HG03066 (cell line): ENCODE results near the gene OPALIN.

ENCODE experiments used
- ATAC-seq: cut with Tn5 transposase; IDR thresholded peaks from one replicate; pipeline ENCODE4 v1.9.1; 2021; ENCODE audit warnings: low read depth; ENCODE audit not compliant: unreplicated experiment

The OPALIN gene, protein sequence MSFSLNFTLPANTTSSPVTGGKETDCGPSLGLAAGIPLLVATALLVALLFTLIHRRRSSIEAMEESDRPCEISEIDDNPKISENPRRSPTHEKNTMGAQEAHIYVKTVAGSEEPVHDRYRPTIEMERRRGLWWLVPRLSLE

DNA sequence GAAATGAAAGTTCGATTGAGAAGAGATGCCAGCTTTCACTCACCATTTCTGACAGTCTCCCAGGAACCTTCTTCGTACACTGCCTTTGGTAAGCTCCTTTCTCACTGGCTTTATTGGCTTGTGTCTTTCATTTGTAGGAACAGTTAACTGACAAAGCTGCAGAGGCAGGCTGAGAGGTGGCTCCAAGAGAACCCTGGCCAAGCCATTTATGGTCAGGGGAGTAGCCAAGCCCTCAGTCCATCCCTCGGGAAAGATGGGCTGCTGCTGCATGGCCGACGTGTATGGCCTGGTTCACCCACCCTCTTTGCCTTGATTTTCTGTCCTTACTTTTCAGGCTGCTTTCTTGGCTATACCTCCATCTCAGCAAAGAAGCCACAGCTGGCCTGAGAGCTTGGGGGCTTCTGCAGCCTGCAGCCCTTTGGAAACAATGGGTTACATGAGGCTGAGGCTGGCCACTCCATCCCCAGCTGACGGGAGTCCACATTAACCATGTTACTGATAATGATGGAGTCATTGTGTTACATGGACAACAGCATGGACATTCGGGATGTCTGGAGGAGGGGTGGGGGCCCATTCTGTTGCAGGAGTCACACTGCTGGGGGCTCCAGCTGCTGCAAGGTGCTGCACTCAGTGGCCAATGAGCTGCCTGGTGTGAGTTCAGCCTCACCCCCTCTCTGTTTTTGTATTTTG lies at the start of gene OPALIN:
OPALIN (minus strand) TSS at position 152 of the 690 bp plus-strand sequence; CDS start at position 46, 106 bp downstream.
- no peak for ATAC-seq

DNA sequence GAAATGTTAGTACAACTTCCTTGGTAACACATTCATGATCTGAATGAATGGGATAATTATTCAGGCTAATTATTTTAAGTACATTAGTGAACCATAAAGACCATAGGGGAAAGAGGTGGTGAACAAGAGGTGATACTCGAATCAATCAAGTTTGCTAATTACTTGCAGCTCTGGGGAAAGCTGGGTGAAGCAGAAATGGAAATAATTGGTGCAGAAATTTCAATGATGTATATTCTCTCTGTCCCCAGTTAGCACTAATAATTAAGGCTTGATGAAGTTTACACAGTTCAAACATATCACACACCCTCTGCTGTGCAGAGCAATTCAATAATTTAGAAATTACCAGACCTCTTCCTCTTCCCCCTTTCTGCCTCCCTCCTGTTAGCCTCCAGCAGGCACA lies 49.4 kb upstream of the OPALIN start:
- ATAC-seq, result no peak

DNA sequence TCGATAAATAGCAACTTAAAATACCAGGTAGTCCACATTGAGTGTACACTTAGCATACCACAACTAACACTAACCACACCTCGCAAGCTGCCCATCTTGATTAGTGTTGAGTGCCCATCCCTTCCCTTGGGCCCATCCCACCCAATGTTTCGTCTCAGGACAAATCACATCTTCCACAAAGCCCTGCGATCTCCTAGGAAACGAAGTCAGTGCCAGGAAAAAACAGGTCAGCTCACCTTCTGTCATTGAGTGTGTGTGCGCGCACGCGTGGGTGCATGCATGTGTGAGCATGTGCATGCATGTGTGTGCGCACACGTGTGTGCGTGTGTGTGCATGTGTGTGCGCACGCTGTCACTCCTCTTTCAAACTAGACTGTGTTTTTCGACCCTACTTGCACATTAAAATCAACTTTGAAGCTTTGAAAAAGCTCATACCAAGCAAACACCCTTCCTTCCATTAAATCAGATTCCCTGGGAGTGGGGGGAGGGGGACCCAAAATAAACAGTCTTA lies 48.8 kb upstream of the OPALIN start:
- no peak for ATAC-seq

DNA sequence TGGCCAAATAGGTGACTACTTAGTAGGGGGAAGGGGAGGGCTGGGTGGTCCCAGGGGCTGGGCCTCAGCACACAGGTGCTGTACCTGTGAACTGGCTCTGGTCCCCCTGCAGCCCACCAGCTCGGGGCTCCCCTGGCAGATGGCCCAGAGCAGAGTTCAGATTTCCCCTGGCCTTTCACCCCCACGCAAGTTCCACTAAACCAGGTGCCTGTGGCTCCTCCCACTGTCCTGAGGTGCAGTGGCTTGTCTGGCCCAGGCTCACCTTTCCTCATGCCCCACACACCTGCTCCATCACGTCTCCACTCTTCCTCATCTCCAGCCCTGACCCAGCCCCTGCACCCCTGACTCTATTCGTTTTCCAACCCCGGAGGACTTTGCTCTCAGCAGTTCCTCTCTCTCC lies 47.3 kb upstream of the OPALIN start:
- ATAC-seq, result no peak

DNA sequence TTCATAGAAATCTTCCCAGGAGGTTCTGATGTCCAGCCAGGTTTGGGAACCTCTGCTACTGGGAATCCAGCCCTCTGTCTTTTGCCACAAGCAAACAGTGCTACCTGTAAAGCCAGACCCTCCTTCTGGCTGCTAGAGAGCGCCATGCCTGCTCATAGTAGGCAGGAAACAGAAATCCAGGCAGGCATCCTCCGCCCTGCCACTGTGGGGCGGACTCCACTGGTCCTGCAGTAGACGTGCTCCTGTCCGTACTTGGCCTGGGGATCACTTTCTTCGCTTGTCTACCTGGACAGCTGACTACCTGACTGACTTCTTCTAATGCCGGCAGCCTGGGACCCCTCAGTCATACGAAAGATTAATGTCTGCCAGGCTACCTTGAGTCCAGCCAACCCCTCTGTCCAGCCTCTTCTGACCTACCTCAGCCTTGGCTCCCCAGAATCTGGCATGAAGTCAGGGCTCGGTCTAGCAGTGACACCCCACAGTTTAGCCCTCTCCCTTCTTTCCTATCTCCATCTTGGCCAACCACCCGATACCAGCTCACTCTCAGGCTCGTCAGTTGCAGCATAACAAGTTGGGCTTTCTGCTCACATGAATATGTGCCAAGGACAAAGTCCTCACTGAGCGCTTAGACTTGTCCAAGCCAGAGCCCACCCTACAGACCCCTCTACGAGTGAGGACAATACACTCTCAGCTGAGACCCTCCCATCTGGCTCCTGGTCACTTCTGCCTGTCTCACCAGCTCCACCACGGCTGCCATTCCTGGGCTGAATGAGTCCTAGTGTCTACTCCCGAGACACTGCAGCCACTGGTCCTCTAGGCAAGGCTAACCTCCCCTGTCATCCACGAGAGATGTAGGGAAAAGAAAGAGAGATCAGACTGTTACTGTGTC lies 43.9 kb upstream of the OPALIN start:
- no peak for ATAC-seq

DNA sequence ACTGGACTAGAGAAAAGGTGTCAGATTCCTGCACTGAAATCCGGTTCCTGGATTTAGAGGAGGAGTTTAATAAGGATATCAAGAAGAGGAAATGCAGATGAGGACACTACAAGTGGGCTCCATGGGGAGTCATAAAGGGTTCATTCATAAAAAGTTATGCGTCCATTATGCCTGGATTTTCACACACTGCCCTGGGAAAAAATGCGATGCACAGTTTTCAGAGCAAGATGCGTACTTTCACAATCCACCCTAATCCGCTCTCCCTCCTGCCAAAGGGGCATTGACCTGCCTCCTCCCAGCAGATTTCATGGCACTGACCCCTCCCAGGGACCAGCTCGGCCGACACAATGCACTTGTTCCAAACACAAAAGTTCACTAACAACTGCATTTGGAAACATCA lies 42.2 kb upstream of the OPALIN start:
- no peak for ATAC-seq

DNA sequence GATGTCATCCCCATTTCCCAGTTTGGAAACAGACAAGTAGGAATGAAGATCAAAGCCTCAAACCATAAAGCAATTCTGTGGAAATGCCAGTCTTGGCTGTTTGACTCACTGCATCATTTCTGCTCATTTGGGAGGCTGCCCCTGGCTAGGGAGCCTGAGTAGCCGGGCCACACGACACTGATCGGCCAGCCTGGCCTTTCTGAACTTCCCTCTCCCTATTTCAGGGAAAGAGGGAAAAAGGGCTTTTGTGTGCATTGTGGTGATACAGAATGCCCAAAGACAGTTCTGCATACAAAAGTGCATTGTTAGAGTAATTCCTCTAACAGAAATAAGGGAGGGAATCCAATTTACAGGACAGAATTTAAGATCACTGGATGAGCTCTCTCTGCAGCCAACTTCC lies 41.7 kb upstream of the OPALIN start:
- no peak for ATAC-seq

DNA sequence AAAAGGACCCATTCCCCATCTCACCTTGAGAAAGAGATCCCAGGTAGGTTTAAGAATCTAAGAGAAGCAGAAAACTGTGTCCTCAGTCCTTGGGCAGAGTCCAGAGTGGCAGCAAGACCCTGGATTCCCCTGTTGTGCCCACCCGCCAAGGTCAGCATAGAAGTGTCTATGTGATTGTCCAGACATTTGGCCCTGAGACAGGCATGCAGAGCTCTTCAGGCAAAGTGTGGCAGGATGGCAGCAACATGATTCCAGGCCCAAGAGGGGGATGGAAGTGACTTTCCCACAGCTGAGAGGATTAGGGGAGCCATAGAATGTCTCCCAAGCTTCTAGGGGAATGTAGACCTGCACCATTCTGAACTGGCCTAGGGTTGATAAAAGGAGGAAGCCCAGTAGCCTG lies 39.1 kb upstream of the OPALIN start:
- ATAC-seq, result no peak

DNA sequence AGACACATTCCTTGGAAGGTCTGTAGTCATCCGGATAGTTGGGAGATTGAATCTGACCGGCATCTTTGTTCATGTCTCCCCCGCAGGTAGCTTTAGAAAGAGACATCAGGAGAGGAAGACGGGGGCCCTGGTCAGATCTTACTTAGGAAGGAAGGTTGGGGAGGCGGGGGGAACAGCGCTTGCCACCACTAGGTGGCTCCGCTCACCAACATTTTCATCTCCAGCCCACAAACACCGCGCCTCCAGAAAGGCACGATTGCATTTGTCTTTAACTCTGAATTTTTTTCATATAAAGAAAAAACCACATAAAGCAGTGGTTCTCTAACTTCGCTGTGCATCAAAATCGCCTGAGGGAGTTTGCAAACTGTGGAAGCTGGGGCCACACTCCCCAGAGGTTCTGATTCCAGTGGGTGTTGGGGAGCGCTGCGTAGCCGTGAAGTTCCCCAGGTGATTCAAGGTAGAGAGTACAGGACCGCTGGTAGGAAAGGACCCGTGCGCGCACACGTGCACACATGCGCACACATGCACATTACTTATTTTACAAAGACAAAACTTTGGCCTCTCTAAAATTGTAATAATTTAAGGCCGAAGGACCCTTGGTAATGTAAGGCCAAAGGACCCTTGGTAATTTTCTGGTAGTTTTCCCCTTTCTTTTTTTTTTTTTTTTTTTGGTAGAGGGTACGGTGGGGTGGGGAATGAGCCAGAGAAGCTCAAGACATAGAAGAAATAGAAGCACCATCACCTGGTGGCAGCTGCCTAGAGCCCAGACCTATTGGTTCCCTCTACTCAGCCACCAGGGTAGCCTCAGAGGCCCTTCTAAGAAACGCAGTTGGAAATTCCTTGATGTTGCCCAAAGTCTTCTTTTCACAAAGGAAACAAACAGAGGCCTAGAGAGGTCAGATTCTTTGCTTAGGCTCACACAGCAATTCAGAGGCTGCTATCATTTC lies 37.4 kb upstream of the OPALIN start:
- ATAC-seq, result no peak

DNA sequence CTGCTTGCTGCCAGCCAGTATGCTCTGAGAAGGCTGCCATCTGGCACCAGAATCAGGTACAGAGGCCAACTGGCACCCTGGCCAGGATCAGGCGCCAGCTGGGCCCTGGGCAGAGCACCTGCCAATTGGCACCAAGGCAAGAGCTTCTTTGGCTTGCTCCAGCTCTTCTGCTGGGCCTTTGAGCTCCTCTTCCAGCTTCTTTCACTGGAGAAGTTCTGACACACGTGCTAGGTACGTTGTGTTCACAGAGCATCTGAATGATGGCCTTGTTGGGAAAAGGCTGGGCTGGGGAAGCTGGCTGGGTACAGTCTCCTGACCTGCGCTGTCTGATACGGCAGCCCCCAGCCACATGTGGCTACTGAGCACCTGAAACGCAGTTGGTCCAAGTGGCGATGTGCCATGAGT lies 31.7 kb upstream of the OPALIN start:
- ATAC-seq, result no peak

DNA sequence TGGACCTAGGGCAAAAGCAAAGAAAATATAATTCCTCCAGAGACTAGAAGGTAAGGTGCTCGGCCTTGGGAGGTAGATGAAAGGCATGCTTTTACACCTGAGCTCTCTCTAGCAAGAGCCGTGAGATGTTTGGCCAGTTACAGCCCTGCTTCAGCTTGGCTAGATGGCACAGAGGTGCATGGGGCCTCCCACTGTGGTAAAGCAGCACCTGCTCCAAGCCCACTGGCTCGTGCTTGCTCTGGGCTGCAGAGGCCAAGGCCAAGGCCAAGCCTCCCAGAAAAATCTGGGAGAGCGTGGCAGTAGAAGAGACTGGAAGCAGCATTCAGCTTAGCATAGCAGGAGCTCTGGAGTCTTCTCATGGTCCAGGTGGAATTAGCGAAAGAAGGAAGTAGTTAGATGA lies 31.0 kb upstream of the OPALIN start:
- no peak for ATAC-seq

DNA sequence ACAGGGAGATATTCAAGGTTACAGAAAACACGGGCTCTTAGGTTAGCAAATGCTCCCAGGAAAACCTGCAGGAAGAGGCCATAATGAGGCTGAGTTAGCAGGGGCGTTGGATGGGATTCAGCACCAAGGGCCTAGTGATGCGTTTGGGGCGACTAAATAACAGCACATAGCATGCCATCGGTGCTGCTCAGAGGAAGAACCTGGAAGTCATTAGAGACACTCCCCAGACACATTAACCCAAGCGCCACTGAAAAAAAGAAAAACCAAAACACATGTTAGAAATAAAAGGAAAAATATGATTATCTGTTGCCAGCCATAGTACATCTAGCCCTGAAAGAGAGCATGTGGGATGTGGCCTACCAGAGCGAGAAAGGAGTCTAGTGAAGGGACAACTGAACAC lies 28.8 kb upstream of the OPALIN start:
- no peak for ATAC-seq

DNA sequence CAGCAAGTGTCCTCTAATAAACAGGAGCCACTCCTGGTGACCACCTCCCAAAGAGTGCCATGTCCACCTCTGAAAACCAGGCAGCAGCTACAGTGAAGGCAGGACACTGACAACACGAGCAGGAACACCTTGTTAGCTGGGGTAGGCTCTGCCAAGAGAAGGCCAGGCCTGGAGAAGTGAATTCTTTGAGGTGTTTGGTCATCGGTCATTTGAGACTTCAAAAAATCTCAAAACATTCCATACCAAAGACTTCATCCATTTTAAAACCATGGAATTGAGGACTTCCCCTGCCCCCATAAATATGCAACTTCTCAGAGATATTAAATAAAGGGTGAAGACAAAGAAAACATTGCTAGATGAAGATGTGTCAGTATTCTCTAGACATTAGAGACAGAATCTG lies 28.4 kb upstream of the OPALIN start:
- ATAC-seq, result no peak

DNA sequence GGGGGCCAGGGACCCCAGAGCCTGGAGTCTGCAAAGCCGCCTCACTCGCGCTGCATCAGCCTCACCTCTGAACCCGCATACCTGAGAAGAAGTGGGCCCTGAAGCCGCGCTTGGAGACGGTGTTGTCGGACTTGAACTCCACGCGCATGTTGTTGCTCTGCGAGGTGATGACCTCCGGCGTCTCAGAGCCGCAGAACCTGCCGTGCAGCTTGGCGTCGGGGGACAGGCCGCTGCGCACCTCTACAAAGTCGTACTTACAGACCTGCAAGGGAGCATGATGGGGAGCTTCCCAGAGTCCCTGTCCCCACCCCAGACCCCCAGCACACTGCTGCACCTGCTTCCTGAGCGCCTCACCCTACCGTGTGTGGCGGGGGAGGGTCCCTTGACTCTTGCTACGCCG lies 25.7 kb upstream of the OPALIN start:
- ATAC-seq, result no peak

DNA sequence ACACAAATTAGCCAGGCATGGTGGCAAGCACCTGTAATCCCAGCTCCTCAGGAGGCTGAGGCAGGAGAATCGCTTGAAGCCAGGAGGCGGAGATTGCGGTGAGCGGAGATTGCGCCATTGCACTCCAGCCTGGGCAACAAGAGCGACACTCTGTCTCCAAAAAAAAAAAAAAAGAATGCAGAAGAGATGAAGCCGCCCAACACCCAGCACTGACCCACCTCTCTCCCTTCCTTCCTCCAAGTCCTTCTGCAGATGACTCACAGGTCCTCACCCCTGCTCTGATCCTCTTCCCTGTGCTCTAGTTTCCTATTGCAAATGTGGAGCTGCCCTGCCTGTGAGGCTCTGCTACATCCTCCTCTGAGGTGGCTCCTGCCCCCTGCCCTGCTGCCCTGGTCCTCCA lies 22.0 kb upstream of the OPALIN start:
- ATAC-seq, result no peak

DNA sequence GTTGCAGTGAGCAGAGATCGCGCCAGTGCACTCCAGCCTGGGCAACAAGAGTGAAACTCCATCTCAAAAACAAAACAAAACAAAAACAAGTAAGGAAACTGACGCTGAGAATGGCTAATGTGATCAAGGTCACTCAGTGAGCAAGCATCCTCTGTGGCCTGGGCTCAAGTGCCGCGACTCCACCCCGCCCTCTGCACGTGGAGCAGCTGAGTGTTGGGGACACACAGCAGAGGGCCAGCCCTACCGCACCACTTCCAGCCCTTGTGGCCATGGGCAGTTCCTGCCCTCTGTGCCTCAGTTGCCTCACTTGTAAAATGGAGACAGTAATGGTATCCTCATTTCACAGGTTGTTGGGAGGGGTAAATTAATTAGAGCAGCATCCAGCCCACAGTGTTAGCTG lies 21.0 kb upstream of the OPALIN start:
- no peak for ATAC-seq

DNA sequence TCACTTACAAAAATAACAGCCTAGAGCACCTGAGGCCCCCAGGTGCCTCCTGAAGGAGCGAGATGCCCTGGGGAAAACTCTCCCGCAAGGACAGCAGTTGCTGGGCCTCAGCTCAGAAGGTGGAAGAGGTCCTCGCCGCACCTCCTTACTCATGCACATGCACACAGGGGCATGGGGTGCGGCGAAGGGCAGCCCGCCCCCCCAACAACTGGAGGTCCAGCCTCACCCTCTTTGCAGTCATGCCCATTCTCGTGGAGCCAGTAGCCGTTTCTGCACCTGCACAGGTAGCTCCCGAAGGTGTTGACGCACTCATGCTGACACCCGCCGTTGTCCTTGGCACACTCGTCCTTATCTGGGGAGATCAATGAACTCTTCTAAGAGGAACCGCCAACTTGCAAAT lies 19.9 kb upstream of the OPALIN start:
- ATAC-seq, result no peak

DNA sequence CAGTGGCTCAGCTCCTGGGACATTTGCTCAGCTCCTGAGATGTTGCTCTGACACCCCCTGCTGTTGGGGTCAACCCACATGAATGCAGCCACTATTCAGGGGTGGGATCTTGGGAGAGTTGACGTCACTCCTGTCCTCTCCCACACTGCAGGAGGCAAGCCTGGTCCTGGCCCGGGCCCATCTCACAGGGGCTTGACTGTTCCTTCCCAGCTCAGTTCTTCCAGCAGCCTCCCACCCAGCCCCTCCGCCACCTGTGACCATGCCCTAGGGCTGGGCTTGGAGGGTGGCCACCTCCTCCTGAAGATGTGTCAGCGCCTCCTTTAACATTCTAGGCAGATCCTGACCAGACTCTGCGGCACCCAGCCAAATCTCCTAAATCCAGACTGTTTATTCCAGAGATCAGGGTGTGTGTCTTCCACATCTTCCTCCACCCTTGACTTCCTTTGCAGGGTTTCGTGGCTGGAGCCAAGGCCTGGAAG lies 19.1 kb upstream of the OPALIN start:
- no peak for ATAC-seq

DNA sequence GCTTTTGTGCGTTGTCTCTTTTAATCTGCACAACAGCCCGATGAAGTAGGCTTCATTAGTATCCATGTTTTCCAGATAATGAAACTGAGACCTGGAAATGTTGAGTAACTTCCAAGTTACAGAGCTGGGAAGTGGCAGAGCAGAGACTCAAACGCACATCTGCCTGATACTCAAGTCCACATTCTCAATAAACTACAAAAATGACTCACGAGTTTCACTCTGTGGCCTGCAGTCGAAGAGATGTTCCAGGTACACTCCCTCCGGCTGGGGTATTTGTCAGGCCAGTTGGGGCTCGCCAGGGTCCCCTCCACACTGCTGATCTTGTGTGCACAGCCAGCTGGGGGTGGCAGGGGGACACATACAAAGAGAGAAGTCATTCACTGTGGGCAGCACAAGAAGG lies 17.7 kb upstream of the OPALIN start:
- ATAC-seq, result no peak
